ENCODE data around the gene TRAPPC8.
A peak's percentile ranks its signal among the peaks of the same experiment; 100 is the strongest.

DNA sequence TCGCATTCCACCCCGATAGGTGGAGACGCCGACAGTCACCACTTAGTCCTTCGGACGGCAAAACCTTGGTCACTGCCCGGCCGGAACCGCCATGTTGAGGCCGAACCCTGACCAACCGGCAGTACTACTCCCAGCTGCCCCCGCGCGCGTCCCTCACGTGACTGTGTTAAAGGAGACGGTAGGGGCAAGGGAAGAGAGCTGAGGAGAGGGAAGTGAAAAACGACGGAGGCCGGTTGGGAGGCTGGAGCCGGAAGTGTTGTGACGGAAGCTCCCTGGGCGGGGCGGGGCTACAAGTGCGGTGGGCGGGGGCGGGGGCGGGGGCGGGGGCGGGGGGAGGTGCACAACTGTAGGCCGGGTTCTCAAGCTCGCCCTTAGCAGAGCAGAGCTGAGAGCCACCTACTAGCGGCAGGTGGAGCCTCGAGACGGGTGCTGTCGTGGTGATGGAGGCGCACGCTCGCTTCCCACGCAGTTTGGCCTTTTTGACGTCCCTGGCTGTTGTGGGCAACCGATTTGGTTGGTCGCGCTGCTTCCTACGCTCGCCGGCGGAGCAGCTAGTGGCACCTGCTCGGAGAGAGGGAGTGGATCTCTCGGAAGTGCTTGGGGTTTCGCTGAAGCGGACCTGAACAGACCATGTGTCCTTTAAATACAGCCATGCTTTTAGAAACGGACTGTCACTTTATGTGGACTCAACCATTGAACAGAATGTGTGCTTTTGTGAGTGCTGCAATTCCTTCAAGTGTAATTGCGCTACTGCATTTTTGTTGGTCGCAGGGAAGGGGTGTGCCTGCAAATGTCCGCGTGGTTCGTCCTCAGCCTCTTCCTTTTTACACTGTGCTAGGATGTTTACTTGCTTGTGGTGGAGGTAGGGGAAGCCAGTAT lies at the start of gene TRAPPC8:
- no peak for TF ChIP-seq POLR2A (IDR thresholded peaks at IDR 0.05)
- TF ChIP-seq, protein P1, sequence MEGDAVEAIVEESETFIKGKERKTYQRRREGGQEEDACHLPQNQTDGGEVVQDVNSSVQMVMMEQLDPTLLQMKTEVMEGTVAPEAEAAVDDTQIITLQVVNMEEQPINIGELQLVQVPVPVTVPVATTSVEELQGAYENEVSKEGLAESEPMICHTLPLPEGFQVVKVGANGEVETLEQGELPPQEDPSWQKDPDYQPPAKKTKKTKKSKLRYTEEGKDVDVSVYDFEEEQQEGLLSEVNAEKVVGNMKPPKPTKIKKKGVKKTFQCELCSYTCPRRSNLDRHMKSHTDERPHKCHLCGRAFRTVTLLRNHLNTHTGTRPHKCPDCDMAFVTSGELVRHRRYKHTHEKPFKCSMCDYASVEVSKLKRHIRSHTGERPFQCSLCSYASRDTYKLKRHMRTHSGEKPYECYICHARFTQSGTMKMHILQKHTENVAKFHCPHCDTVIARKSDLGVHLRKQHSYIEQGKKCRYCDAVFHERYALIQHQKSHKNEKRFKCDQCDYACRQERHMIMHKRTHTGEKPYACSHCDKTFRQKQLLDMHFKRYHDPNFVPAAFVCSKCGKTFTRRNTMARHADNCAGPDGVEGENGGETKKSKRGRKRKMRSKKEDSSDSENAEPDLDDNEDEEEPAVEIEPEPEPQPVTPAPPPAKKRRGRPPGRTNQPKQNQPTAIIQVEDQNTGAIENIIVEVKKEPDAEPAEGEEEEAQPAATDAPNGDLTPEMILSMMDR (IDR thresholded peaks at IDR 0.05): peak in 3 of 12 donors; percentile 28 to 39 (median 37)
